ENCODE data around the gene KCNH1.

GRCh38 chr1:211088156-211088555 lies 45.8 kb downstream of the KCNH1 start:
- TF ChIP-seq CTCF (IDR thresholded peaks at IDR 0.05; ENCODE audit: poor library complexity) = no peak
- TF ChIP-seq EZH2 (IDR thresholded peaks at IDR 0.05; ENCODE audit: borderline replicate concordance) = no peak
- TF ChIP-seq EZH2phosphoT487 (IDR thresholded peaks at IDR 0.05; ENCODE audit: low read depth, severe bottlenecking, unreplicated experiment) = no peak
